ENCODE measurements around the gene NOS2.
"Not testable (repeated sequence)": the region's sequence is repeated elsewhere in the genome, so short reads cannot be mapped to it uniquely, and the experiment has no call there.

NOS2 gene

DNA sequence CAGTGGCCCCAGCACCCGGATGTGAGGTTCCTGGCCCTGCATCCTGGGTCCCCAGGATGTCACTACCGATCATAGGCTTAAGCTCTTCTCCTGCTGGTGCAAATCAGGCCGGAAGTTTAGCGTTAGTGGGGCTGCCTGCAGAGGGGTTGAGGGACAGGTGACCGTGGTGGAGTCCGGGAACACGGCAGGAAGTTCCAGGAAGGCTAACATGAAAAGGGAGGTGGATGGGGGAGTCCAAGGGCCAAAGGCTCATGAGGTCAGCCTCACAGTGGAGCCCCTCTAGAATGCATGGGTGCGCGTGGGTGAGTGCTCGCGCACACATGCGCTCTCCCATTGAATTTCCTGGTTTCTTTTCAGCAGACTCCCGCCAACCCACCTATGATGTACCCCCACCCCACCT lies 46.6 kb downstream of the NOS2 start:
- not testable (repeated sequence) for DNase-seq

DNA sequence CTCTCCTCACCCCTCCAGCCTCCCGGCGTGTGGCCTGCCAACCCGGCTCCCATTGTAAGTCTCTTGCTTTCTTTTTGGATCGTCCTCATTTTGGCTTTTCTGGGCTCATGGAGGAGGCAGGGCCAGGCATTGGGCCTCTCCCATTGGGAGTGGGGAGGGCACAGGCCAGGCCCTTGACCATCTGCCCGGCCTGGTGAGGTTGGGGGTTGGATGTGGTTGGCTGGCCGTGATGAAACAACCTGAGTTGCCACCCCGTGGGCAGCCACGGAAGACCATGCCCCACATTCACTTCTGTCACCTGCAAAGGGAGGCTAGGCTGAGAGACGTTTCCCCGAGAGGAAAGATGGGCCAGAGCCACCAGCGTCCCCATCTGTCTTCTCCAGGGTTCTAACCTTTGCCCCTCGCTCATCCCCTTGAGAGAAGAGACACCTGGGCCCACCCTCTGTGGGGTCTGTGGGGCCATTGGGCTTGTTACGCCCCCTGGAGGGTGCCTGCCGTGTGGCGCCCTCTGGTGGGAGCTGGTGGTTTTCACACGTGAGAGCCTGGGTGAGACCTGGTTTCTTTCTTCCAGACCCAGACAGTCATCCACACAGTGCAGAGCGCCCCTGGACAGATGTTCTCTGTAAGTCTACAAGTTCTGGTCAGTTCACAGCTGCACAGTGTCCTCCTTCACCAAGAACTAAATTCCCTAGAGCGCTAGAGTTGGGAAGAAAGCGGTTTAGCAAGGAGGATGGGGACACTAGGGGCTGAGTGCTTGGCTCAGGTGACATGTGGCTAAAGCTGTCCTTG lies 47.3 kb downstream of the NOS2 start:
- not testable (repeated sequence) for DNase-seq

DNA sequence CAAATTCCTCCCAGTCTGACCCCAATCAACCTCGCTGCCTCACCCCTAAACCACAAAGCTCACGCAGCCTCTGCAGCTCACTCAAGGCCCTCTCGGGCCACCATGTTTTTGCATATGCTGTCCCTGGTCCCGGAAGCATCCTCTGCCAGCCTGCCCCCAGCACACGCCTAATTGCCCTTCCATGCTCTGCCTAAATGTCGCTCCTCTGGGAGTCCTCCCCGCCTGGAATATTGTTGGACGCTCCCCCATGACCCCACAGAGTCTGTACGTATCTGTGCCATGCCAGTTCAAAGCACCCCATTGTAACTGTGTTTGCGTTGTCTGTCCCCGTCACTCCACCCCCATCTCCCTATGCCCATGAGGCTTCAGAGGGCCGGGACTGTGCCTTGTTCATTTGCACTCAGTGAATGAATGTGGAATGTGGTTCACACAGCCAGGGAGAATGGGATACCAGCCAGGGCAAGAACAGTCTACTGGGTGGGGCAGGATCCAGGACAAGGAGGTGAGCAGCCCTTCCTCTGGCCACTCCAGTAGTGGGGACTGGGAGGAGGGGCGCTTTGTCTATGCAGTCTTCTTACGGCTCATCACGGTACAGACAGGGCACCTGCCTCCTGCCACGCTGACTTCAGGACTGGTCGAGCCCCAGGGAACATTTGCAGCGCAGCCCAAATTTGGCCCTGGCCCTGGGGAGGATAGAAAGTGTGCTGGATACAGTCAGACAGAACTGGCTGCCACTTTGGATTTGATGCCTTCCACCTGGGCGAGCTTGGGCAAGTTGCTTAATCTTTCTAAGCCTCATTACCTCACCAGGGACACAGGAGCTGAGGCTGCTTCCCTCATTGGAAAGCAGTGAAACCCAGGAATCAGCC lies 48.5 kb downstream of the NOS2 start:
- DNase-seq: no peak

DNA sequence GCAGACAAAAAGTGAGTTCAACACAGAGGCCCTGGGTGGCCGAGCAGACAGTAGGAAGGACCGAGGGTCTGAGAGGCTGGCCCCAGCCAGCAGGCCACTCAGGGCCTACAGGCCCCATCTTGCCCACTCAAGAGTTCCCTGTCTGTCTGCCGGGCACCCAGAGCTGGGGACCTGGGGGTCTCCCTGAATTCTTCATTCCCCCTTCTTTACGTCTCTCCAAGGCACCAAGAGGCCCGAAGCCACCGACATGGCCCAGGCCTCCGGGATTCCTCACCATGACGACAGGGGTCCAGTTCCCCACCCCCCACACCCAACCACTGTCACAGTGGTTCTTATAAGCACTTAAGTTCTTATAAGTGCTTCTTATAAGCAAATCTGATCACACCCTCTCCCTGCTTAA lies 49.2 kb downstream of the NOS2 start:
- DNase-seq: no peak

DNA sequence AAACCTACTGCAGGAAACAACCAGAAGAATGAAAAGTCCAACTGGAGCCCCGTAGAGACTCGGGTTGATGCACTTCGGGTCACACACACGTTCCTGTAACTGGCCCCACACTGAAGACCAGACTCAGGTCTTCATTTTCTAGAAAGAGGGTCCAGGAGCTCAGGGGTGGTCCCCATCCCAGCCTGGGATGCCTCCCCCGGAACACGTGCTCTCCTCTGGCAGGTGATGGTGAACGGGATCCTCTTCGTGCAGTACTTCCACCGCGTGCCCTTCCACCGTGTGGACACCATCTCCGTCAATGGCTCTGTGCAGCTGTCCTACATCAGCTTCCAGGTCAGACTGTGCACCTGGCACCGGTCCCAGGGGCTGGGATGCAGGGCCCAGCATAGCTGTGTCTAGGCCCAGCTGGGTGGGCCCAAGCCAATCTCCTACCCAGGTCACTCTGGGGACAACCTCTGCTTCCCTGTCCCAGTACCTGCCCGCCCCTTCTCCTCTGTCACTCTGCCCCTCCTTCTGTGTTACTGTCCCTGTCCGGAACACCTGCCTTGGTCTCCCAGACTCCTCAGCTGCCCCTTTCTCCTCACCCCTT lies 50.7 kb downstream of the NOS2 start:
- not testable (repeated sequence) for DNase-seq

DNA sequence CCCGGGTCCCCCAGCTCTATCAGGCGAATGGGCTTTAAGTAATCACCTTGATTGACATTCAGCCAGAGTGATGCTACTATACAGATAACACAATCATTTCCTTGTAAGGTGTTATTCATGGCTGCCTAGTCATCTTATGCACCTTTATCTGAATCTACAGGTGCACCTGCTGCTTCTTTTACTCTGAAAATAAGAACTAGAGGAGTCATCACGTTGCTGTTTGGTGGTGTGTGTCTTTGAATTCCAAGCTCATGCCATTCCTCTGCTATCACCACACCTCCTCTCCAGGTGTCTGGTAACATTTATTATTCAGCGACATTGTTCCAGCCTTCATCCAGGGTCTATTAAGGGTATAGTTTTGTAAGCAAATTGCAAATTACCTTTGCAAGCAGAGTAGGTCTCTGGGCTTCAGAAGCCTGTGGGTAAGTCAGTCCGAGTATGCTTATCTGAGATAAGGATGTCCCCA lies 51.9 kb downstream of the NOS2 start:
- DNase-seq: no peak

DNA sequence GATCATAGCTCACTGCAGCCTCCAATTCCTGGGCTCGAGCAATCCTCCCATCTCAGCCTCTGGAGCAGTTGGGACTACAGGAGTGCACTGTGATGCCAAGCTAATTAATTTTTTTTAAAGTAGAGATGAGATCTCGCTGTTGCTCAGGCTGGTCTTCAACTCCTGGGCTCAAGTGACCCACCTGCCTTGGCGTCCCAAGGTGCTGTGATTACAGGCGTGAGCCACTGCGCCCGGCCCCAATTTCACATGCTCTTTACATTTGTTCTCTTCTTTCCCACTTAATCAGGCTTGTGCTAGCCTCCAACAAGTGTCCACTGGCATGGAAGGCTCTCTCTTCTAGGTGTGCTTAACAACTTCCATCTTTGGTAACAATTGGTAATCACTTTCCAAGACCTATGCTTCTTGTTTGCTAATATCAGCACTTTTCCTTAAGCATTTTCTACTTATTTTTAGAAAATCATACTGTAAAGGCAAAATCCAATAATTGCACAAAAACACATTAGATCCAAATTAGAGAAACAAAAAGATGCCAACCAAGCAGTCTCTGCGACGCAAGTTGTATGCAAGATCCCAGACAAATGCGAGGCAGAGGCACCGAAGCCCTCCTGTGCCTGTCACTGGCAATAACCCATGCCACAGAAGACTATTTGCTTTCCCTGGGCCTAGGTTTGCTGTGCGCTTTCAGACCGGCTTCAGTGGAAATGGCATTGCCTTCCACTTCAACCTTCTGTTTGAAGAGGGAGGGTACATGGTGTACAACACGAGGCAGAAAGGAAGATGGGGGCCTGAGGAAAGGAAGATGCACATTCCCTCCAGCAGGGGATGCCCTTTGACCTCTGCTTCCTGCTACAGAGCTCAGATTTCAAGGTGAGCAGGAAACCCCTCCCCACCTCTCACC lies 52.6 kb downstream of the NOS2 start:
- no peak for DNase-seq

DNA sequence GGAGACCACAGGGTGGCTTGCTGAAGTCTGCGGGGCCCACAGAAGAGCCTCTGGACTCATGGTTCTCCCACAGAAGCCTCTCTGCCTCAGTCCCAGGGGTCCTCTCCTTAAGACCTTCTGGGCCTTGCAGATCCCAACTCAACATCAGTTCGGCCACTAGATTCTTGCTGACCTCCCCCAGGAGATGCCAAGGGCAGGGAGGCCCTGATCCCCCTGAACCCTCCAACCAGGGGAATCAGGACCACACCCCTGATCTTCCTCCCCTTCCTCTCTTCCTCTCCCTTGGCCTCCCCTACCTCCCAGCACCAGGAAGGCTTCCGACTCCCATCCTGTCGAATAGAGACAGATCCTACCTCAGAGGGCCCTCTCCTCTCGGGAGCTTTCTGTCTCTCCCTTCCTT lies 53.4 kb downstream of the NOS2 start:
- no peak for DNase-seq

DNA sequence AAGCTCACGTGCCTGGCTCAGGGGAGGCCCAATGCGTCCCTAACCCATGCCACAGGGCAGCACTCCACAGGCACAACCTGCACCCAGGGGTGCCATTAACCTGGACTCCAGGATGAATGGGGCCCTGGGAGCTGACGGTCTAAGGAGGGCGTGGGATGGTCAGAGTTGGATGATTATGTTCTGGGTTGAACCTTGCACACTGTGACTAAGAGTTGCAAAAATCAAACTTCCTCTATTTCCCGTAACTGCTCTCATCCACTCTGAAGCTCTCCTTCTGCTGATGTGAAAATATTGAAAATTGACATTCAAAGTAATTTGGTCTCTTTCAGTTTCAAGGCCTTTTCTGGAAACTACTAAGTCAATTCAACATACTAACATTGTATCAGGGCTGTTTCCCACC lies 54.0 kb downstream of the NOS2 start:
- not testable (repeated sequence) for DNase-seq

DNA sequence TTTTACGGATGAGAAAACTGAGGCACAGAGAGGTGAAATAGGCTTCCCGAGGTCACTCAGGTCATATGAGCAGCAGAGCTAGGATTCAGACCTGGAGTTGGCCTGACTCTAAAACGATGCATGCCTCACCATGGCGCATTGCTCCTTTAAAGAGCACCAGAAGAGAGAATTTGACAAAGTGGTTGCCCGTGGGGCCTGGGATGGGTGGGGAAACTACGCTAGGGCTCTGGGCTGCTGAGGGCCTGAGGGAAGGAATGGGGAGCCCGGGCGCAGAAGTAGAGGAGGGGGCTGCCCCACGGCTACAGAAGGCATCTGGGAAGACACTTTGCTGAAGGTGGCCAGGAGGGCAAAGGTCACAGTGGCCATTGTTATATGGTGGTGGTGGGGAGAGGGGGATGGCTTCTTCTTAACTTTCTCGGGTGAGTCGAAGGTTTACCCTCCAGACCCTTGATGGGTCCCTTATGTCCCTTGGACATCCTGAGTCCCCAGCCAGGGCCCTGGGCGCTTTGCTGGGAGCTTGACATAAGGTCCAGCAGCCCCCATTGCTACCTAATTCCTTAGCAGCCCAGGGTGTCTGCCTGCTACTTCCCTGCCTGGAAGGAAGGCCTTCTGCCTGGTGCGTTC lies 55.0 kb downstream of the NOS2 start:
- DNase-seq: not testable (repeated sequence)

DNA sequence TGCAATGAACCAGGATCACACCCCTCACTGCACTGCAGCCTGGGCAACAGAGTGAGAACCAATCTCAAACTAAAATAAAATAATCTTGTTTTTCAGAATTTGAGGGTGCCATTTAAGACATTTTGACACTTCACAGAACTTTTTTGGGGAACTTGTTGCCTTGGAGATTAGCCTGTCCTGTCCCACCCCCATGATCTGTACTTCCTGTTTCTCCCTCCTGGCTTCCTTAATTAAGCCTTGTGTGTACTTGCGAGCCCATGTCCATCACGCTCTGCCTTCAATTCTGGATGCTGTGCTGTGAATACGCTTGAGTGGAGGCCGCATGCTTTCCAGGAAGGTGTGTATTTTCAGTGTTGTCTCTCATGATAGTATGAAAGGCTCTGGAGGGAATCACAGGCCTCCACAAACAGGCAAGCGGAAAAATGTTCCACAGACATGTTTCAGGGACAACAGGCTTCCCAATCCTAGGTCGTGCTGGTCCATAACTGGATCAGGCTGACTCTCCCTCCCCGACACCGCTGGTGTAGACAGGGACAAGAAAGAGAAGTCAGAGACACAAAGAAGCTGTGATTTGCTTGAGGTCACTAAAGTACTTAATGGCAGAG lies 56.9 kb downstream of the NOS2 start:
- no peak for DNase-seq

DNA sequence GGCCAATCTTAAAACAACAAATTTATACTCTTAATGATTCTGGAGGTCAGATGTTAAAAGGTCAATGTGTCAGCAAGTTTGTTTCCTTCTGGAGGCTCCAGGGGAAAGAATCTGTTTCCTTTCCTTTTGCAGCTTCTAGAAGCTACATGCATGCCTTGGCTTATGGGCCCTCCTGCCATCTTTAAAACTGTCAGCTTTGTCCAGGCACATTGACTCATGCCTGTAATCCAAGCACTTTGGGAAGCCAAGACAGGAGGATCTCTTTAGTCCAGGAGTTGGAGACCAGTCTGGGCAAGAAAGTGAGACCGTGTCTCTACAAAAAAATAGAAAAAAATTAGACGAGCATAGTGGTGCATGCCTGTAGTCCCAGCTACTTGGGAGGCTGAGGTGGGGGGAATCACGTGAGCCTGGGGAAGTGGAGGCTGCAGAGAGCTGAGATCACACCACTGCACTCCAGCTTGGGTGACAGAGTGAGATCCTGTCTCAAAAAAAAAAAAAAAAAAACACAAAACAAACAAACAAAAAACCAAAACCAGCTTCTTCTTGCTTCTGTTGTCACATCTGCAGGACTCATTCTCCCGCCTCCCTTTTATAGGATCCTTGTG lies 58.3 kb downstream of the NOS2 start:
- DNase-seq: no peak

DNA sequence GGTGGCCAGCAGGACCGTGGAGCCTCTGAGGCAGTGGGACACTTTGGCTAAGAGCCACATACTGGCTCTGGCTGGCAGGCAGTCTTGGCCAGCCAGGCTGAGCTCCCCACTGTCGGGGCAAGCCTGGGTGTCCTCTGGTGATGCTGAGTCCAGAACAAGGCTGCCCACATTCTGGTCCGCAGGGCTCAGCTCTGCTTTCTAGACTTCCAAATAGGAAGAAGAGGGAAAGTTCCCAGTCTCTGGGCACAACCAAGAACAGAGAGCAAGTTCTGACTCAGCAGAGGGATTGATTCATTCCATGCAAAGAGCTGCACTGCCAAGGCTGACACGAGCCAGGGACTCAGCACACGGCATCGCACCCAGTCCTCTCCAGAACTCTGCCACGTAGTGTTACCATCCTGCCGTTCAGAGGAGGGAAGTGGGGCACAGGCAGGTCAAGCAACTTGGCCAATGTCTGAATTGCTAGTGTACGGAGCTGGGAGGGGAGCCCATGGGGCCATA lies 58.9 kb downstream of the NOS2 start:
- no peak for DNase-seq

DNA sequence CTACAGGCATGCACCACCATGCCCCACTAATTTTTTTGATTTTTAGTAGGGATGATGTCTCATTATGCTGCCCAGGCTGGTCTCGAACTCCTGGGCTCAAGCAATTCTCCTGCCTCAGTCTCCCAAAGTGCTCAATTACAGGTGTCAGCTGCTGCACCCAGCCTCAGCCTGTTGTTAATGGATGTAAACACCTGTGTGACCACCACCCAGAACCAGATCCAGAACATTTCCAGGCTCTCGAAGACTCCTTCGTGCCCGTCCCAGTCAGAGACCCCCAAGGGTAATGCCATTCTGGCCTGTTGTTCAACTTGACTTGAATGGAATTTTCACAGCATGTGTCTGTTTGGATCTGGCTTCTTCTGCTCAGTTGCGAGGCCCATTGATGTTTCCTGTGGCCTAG lies 59.8 kb downstream of the NOS2 start:
- not testable (repeated sequence) for DNase-seq

DNA sequence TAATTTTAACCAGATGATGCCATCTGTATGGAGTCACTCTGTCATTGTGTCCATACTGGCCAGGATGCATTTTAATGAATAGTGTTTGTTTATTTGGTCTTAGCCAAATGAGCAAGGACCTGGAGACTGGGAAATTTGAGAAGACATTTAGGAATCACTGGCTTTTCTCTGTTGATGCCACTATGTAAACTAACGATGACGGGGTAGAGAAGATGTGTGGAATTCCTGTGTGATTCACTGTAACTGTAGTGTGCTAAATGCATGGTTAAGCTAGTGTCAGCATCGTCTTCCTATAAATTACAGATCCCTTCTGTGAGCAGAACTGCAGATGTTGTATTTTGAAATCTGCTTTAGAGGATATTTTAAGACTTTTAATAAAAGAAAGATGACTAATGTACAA lies 66.6 kb downstream of the NOS2 start:
- DNase-seq: no peak

DNA sequence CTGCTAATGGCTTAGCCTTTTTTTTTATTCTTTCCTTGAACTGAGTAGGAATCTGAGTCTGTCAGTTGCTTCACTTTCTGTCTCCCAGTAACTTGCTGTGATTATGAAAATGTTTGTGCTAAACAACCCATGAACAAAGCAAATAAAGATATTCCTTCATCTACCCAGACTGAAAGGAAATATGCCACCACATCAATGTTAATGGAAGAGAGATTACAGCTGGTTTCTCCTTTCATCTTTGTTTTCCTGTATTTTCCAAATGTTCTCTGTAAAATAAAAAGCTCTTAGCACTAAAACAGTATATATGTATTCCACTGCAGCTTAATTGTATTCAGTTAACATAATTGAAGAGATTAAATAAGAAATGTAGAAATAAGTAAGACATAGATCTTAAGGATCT lies 67.6 kb downstream of the NOS2 start:
- DNase-seq: not testable (repeated sequence)

DNA sequence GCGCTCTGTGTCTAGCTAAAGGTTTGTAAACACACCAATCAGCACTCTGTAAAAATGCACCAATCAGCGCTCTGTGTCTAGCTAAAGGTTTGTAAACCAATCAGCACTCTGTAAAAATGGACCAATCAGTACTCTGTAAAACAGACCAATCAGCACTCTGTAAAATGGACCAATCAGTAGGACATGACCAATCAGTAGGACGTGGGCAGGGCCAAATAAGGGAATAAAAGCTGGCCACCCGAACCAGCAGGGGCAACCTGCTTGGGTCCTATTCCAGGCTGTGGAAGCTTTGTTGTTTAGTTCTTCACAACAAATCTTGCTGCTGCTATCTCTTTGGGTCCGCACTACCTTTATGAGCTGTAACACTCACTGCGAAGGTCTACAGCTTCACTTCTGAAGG lies 74.3 kb downstream of the NOS2 start:
- DNase-seq: not testable (repeated sequence)

DNA sequence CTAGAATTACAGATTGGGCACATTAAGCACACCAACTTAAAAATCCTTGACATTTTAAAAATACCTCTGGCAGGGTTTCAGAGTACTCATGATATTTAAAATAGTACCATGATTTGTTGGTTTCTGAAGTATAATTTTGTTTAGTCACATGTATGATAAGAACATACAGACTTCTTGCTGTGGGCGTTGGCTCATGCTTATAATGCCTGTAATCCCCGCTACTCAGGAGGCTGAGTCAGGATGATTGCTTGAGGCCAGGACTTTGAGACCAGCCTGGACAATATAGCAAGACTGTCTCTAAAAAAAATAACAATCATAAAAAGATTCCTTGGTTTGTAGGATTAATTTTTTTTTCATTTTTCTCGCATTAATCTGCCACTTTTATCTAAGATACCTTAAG lies 78.5 kb downstream of the NOS2 start:
- DNase-seq: no peak
